GM13976 (cell line): ENCODE data around the gene RGPD4.
A peak's percentile ranks its signal among the peaks of the same experiment; 100 is the strongest.

Source experiments
- DNase-seq: peaks from one replicate; pipeline ENCODE4 v3.0.0; 2012; ENCODE audit warnings: low spot score
- CTCF ChIP-seq: IDR thresholded peaks from 2 replicates; pipeline ENCODE4 v1.5.1; 2012; ENCODE audit warnings: borderline replicate concordance, mild to moderate bottlenecking; ENCODE audit not compliant: insufficient read depth; ENCODE audit errors: extremely low read depth, missing control alignments, control extremely low read depth
- in situ Hi-C: fragments of 300-500 bp; cut with MboI; formaldehyde crosslinking; loops from one replicate; pipeline ENCODE4 v1.12.0; 2022; ENCODE audit warnings: low sequenced_read_pairs, mixed read lengths, inconsistent platforms; ENCODE audit not compliant: unreplicated experiment

Gene RGPD4

GRCh38 chr2:107931412-107931811 lies 104.7 kb downstream of the RGPD4 start:
- in situ Hi-C loops = no loop called here
- DNase-seq = no peak
- no peak for TF ChIP-seq CTCF

GRCh38 chr2:107932488-107932887 lies 105.8 kb downstream of the RGPD4 start:
- in situ Hi-C loops = no loop called here
- DNase-seq = no peak

GRCh38 chr2:107932979-107933378 lies 106.3 kb downstream of the RGPD4 start:
- in situ Hi-C loops = no loop called here
- DNase-seq = no peak
- no peak for TF ChIP-seq CTCF

More at GRCh38 chr2:107932488-107932887, 105.8 kb downstream of the RGPD4 start:
- no peak for TF ChIP-seq CTCF

- no peak for DNase-seq
- peak; percentile 52 for TF ChIP-seq CTCF
- in situ Hi-C loops = no loop called here
Measured at GRCh38 chr2:107936433-107937359, 110.0 kb downstream of the RGPD4 start.
